HG02840 (cell line): ENCODE results near the gene PCSK6.

Source experiments
- ATAC-seq: cut with Tn5 transposase; IDR thresholded peaks from one replicate; pipeline ENCODE4 v1.9.1; 2021; ENCODE audit warnings: mild to moderate bottlenecking, moderate library complexity, moderate number of reproducible peaks; ENCODE audit not compliant: unreplicated experiment, low FRiP score

PCSK6 gene

DNA sequence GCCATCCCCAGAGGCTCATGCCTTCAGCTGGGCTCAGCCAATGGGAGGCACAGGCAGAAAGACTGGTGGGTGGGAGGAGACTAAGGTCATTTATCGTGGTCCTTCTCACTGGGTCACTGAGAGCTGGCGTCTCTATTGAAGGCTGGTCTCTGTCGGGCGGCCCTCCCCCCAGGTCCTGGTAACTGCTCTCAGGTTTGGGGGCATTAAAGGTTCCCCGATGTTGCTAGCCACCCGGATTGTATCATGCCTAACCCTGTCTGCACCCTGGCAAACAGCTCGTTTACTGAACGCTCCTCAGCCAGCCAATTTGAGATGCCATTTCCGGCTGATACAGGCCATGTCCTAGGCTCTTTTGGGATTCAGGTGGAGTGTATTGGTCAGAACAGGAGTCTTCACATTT, 222.7 kb downstream of the PCSK6 start:
- ATAC-seq = no peak

DNA sequence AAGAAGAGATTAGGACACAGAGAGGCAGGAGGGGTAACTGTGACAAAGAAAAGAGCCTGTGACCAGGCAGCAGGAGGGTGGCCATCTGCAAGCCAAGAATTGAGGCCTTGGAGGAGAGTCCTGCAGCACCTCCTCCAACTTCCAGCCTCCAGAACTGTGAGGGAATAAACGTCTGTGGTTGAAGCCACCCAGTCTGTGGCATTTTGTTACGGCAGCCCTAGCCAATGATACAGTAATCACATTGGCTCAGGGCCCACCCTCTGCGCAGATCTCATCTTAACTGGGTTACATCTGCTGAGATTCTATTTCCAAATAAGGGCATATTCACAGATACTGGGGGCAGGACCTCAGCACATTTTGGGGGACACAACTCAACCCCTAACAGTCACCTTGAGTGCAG, 223.5 kb downstream of the PCSK6 start:
- no peak for ATAC-seq

DNA sequence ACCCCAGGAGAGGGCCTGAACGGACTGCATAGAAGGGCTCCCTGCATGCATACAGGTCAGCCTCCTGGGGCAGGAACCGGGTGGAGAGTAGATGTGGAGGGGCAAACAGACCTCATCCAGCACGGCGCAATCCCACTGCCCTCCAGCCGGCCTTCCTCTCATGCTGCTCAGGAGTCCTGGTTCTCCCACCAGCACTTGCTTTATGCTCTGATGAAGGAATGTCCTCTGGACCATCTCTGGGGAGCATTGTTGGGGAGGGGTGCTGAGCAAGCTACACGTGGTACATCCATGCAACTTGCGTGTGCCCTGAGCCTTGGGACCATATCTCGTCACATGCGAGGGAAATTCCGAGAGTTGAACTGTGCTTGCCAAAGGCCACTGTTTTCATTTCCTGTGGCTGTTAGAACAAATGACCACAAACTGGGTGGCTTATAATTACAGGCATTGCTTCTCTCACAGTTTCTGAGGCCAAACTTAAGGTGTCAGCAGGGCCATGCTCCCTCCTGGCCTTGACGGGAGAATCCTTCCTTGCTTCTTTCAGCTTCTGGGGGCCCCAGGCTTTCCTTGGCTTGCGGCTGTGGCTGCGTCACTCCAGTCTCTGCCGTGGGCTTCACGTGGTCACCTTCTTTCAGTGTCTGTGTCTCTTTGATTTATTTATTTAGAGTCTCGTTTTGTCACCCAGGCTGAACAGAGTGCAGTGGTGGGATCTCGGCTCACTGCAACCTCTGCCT, 224.4 kb downstream of the PCSK6 start:
- ATAC-seq = no peak

DNA sequence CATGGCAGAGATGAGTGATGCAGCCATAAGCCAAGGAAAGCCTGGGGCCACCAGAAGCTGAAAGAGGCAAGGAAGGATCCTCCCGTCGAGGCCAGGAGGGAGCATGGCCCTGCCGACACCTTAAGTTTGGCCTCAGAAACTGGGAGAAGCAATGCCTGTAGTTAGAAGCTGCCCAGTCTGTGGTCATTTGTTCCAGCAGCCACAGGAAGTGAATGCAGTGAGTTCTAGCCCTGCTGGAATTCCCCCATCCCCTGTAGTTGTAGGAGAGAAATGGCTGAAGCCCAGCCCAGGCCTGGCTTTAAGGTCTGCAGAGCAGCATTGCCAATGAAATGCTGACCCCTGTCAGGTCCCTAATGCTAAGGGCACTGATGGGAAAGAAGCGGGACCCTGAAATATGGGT, 225.5 kb downstream of the PCSK6 start:
- ATAC-seq = no peak

DNA sequence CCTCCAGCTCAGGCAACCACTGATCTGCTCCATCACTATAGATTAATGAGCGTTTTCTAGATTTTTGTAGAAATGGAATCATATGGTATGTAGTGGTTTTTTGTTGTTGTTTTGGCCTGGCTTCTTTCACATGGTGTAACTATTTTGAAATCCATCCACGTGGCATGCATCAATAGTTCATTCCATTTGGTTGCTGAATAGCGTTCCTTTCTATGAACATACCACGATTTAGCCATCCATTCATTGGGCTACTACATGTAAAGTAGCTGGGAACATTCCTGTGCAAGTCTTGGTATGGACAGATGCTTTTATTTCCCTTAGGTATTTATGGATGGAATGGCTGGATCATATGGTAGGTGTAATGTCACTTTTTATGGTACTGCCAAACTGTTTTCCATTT, 227.0 kb downstream of the PCSK6 start:
- ATAC-seq = no peak

DNA sequence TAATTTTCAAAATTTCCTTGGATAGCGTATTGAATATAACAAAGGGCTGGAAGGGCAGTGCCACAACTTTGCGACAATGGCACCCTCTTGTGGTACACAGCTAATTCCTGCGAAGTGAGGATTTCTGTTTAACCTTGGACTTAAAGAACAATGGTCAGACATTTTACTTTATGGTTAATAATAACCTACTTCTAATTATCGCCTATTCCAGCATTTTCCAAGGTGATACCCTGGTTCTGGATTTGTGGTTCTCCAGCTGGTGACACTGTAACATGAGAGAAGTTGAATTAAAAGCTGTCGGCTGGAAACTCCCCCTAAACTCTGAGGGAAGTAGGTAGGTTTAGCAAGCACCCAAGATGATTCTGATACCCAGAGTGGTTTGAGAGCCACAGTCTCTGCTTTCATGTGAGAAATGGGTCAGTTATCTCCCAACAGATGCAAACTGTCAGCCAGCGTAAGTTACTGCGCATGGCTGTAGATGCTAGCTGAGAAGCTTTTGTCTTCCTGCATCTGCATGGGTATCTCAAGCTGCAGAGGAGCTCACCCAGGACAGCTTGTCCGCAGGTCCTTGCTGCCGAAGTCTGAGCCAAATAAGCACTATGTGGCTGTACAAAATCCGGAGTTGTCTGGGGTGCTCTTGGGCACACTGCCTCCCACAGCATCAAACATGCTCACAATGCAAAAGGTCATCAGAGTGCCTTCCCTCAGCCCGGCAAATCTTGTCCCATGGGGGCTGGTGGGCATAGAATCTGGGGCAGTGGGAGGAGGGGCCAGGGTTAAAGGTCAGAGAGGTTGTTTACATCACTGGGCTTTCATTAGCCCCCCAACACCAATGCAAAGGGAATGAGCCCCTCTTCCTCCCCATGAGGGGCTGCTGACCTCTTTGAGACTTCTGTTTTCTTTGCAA, 231.0 kb downstream of the PCSK6 start:
- ATAC-seq = no peak

DNA sequence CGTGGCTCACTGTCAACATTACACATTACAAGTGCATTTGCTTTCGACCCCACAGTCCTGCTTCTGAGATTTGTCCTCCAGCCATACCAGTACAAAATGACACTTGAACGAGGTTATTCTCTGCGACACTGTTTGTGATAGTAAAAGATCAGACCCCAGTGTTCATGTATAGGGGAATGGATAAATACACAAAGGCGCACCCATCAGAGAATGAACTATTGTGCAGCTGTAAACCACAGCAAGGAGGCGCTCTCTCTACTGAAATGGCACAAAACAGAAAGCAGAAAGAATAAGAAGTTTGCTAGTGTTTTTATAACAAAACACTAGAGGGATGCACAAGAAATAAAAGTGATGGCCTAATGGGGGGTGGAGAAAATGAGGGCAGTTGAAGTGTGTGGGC, 232.8 kb downstream of the PCSK6 start:
- ATAC-seq = no peak

DNA sequence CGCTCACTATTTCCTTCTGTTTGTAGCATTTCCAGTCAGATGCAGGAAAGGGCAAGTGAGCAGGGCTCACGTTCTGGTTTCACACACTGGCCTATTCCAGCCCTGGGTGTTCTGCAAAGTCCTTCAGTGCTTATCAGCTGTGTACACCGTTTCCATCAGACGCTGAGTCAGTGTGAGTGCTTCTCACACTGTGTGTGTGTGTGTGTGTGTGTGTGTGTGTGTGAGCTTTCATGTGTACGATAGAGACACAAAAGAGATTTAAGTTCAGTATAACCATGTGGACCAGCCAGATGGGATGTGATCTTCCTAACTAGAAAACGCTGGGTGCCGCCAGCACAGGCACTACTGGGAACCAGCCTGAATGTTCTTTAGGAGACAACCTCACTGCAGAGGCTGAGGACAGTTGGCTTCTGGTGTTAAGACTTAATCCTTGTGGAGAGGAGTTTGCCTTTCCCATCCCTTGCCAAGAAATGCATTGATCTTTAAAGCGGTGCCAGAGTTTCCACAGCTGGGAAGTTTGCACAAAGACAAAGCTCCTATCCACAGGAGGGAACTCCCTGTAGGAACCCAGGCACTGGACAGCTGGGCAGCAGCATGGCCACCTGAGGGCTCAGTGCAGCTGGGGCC, 233.8 kb downstream of the PCSK6 start:
- ATAC-seq = no peak

DNA sequence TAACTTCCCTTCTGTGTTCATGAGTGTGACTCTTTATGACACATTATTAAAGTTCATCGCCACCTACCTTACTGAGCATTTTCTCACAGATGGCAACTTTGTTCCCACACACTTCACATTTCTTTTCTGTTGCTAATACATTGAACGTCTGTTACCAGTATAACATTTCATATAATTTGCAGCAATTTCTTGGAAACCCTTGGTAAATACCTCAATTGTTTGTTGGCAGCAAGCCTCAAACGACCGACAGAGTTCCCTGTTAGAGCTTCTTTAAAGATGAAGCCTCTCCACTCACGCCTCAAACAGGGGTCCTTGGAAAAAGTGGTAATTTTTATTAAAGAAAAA, 234.5 kb downstream of the PCSK6 start:
- no peak for ATAC-seq

DNA sequence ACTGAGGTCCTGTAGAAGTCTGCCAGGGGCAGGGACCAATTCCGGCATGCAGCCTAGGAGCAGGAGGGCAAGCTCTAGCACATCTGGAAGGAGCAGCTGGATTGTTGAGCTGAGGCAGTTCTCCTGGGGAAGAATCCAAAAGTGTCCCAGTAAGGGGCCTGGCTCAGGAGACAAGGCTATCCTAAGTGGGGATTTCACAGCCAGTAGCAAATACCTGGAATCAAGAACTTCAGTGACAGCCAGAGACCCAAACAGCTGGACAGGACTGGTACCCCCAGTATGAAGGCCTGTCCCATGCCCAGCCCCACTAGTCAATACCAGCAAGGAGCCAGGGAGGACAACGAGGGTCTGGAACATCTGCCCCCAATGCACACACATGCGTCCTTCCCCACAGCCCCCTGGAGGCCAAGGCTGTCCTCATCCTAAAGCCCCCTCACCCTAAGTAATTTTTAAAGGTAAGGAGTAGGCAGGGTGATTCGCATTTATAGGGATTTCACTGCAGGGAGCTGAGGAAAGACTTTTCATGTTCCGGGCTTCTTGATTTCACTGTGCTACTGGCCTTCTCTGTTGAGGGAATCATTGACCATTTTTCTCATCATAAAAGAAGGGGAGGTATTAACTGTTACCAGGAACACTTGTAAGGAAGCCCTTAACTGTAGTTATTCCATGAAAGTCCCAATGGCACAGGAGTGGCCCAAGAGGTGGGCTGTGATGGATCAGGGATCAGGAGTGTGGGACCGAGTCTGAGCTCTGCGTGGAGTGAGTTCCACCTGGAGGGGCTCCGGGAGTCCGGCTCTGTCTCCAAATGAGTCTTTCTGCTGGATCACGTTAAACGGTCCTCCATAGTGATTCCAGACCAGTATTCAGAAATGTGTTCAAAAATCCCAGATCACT, 235.1 kb downstream of the PCSK6 start:
- ATAC-seq = no peak
